Esophagus muscularis mucosa (tissue), 4 donors: ENCODE data around the gene XNDC1N. TPM values are rescaled to one million over a fixed set of nuclear protein-coding genes. Genes with fewer than 3 reads are reported as not detected.
"Not testable (repeated sequence)": the region's sequence is repeated elsewhere in the genome, so short reads cannot be mapped to it uniquely, and the experiment has no call there.

Experiments
- DNase-seq: peaks from one replicate; pipeline ENCODE4 v3.0.0-alpha.2; 2017; ENCODE audit errors: extremely low spot score
- H3K27ac ChIP-seq, 4 donors: fragments of 200-600 bp; sonication (generic); replicated peaks in 1 of 4; 1 replicate in 3 of 4; 2 replicates in 1 of 4; pipeline ENCODE4 v1.5.1; 2016 to 2019; ENCODE audit warnings: mild to moderate bottlenecking in 1 of 4
- H3K27me3 ChIP-seq, 4 donors: fragments of 200-600 bp; sonication (generic); one replicate each; pipeline versions ENCODE4 v1.5.1 to v1.6.0; 2016 to 2019
- H3K36me3 ChIP-seq, 4 donors: fragments of 200-600 bp; sonication (generic); one replicate each; pipeline ENCODE4 v1.5.1; 2016 to 2019
- H3K4me1 ChIP-seq, 4 donors: fragments of 200-600 bp; sonication (generic); one replicate each; pipeline ENCODE4 v1.5.1; 2016 to 2019
- H3K4me3 ChIP-seq, 4 donors: fragments of 200-600 bp; sonication (generic); 1 replicate in 2 of 4; 2 replicates in 2 of 4; pipeline ENCODE4 v1.5.1; 2016 to 2019; ENCODE audit warnings: mild to moderate bottlenecking in 4 of 4, moderate library complexity in 1 of 4
- H3K9me3 ChIP-seq, 4 donors: fragments of 200-600 bp; sonication (generic); 1 replicate in 3 of 4; 2 replicates in 1 of 4; pipeline ENCODE4 v1.5.1; 2016 to 2019
- EP300 ChIP-seq: sonication (generic); formaldehyde crosslinking; IDR thresholded peaks from one replicate; pipeline ENCODE4 v1.6.1; 2017; ENCODE audit warnings: antibody characterized with exemption
- POLR2A ChIP-seq: fragments of 450-650 bp; IDR thresholded peaks from one replicate; pipeline ENCODE4 v1.6.1; 2017; ENCODE audit warnings: antibody characterized with exemption, moderate library complexity, mild to moderate bottlenecking, low read depth
- POLR2AphosphoS5 ChIP-seq, 2 donors: sonication (generic); formaldehyde crosslinking; IDR thresholded peaks; one replicate each; pipeline ENCODE4 v1.6.1; 2017; ENCODE audit warnings: antibody characterized with exemption in 2 of 2
- WGBS: methylation state at CpG from one replicate; pipeline ENCODE4 v1.1.5; 2018; 5-methylcytosine and 5-hydroxymethylcytosine counted together
- intact Hi-C: fragments of 100-400 bp; cut with DNase I; formaldehyde crosslinking; loops from one replicate; pipeline ENCODE4 v1.15.1; 2023
- total RNA-seq, 4 donors: library from RNA; depleted of rRNA; stranded (reverse); fragments of >200 nt; gene quantifications; one replicate each; pipeline versions ENCODE4 v1.1.0 to v1.2.1, GENCODE V29; 2016
- TF ChIP-seq, protein P1 (sequence below), 3 experiments: fragments of 200-600 bp in 2 of 3; fragments of 450-650 bp in 1 of 3; sonication (generic) in 2 of 3; IDR thresholded peaks; one replicate each; pipeline ENCODE4 v1.5.1; 2017 to 2019; ENCODE audit warnings: antibody characterized with exemption in 3 of 3, mild to moderate bottlenecking in 2 of 3, moderate library complexity in 1 of 3

XNDC1N gene
- total RNA-seq, 4 donors from 2014 or later, result 5.6 to 10.4 (median 8.8) TPM

DNA sequence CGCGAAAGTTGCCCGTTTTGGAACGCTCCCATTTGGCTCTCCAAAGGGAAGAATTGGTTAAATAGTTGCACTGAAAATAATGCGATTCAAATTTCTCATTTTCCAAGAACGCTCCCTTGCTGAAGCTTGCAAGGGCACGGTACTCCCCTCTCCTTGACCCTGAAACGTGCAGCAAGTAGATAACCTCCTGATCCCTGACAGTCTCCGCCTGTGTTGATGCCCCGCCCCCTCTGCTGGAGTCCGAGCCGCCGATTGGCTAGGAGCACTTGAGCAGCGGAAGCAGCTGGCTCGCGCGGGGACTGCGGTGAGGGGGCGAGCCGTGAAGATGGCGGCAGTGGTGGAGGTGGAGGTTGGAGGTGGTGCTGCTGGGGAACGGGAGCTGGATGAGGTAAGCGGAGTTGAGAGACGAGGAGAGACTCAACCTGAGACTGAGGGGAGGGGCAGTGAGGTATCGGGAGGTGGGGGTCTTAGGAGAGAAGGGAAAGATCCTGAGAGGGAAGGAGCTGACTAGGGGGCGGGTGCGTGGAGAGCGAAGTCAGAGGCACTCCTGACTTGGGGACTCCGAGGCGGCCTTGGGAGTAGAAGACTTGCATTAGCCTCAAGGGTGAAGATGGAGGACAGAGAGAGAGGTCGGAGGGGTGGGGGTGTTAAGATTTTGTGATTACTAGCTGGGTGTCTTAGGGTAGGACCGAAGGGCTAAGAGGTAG, 496 bp upstream of the XNDC1N start, which contains the start of gene RNF121:
TSS of gene RNF121 (plus strand) at position 310 of the 707 bp plus-strand sequence. CDS start at position 326, 16 bp downstream.
- no peaks in the 10 kb centered on the region for H3K9me3 ChIP-seq
- WGBS, result under 1% methylated on average over 31 of the region's 32 CpGs
- H3K27ac ChIP-seq, result peak within 1 kb of the TSS; percentile 80 to 88 (median 87)
- TF ChIP-seq, protein P1, sequence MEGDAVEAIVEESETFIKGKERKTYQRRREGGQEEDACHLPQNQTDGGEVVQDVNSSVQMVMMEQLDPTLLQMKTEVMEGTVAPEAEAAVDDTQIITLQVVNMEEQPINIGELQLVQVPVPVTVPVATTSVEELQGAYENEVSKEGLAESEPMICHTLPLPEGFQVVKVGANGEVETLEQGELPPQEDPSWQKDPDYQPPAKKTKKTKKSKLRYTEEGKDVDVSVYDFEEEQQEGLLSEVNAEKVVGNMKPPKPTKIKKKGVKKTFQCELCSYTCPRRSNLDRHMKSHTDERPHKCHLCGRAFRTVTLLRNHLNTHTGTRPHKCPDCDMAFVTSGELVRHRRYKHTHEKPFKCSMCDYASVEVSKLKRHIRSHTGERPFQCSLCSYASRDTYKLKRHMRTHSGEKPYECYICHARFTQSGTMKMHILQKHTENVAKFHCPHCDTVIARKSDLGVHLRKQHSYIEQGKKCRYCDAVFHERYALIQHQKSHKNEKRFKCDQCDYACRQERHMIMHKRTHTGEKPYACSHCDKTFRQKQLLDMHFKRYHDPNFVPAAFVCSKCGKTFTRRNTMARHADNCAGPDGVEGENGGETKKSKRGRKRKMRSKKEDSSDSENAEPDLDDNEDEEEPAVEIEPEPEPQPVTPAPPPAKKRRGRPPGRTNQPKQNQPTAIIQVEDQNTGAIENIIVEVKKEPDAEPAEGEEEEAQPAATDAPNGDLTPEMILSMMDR (IDR thresholded peaks at IDR 0.05), result no peak
- TF ChIP-seq POLR2AphosphoS5 (IDR thresholded peaks at IDR 0.05), result peak; percentile 66 to 81
- no peak for TF ChIP-seq POLR2A
- peaks cover 0 to 9% (median 4%) of the 10 kb centered on the region in 4 donors for H3K36me3 ChIP-seq
- DNase-seq, result peak; percentile 99
- peaks cover 32 to 62% (median 47%) of the 10 kb centered on the region in 4 donors for H3K4me1 ChIP-seq
- peak within 1 kb of the TSS; percentile 76 to 91 (median 85) for H3K4me3 ChIP-seq
- H3K27me3 ChIP-seq, result no peaks in the 10 kb centered on the region
- intact Hi-C loops, result no loop called here

DNA sequence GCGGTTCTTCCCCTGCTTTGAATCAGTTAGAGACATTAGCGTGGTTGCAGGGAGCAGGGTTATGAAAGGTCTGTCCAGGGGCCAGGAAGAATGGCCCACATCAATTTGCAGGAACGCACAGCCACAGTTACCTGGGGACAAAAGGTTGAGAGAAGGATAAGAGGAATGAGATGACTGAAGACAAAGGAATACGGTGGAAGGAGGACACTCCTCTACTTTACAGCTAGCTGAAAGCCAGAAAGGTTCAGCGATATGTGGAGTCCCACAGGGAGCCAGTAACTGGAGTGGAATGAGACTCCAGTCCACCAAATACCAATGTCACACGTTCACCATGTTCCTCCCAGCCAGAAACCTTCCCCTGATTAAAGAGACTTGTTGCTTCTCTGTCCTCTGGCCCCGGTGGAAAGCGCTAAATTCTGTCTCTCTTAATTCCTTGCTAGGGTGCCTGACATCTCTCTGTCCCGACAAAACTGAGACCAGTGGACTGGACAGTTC, 10.7 kb downstream of the XNDC1N start:
- WGBS, result 91% methylated on average over 9 of the region's 9 CpGs
- no peak for DNase-seq

DNA sequence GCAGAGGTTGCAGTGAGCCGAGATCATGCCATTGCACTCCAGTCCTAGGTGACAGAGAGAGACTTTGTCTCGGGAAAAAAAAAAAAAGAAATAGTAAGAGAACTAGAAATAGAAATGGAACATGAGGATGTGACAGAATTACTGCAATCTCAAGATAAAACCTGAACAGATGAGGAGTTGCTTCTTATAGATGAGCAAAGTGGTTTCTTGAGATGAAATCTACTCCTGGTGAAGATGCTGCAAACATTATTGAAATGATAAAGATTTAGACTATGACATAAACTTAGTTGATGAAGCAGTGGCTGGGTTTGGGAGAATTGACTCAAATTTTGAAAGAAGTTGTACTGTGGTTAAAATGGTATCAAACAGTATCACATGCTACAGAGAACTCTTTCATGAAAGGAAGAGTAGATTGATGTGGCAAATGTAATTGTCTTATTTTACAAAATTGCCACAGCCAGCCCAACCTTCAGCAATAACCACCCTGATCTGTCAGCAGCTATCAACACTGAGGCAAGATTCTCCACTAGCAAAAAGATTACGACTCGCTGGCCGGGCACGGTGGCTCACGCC, 13.7 kb downstream of the XNDC1N start:
- no peaks in the 10 kb centered on the region for H3K27me3 ChIP-seq
- no peak overlapping the region for H3K27ac ChIP-seq
- no peaks in the 10 kb centered on the region for H3K4me1 ChIP-seq
- H3K36me3 ChIP-seq, result peaks cover 30 to 84% (median 65%) of the 10 kb centered on the region in 4 donors
- WGBS, result 94% methylated on average over 7 of the region's 7 CpGs
- intact Hi-C loops, result no loop called here
- TF ChIP-seq, protein P1 (IDR thresholded peaks at IDR 0.05), result no peak
- TF ChIP-seq POLR2AphosphoS5 (IDR thresholded peaks at IDR 0.05) (no peak), POLR2A (no peak), EP300 (no peak)
- no peaks in the 10 kb centered on the region for H3K9me3 ChIP-seq
- no peak for DNase-seq
- H3K4me3 ChIP-seq, result no peak overlapping the region

More for the DNA sequence above, 10.7 kb downstream of the XNDC1N start:
- peaks cover 30 to 67% (median 55%) of the 10 kb centered on the region in 4 donors for H3K36me3 ChIP-seq
- no peak for TF ChIP-seq POLR2AphosphoS5 (IDR thresholded peaks at IDR 0.05)
- TF ChIP-seq, protein P1 (IDR thresholded peaks at IDR 0.05), result no peak
- no peak for TF ChIP-seq POLR2A
- no peak for TF ChIP-seq EP300
- H3K9me3 ChIP-seq, result no peaks in the 10 kb centered on the region
- no peak overlapping the region for H3K27ac ChIP-seq
- H3K4me3 ChIP-seq, result no peak overlapping the region
- no peaks in the 10 kb centered on the region for H3K27me3 ChIP-seq
- no peaks in the 10 kb centered on the region for H3K4me1 ChIP-seq
- intact Hi-C loops, result no loop called here

DNA sequence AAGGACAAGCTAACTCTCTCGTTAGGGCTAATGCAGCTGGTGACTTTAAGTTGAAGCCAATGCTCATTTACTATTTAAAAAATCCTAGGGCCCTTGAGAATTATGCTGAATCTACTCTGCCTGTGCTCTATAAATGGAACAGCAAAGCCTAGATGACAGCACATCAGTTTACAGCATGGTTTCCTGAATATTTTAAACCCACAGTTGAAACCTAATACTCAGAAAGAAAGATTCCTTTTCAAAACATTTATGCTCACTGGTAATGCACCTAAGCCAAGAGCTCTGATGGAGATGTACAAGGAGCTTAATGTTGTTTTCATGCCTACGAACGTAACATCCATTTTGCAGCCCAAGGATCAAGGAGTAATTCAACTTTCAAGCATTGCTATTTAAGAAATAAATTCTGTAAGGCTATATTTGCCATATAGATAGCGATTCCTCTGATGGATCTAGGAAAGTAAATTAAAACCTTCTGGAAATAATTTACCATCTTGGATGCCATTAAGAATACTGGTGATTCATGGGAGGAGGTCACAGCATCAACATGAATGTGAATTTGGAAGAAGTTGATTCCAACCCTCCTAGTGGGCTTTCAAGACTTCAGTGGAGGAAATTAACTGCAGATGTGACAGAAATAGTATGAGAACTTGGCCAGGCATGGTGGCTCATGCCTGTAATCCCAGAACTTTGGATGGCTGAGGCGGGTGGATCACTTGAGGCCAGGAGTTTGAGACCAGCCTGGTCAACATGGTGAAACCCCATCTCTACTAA, 14.5 kb downstream of the XNDC1N start:
- Histone ChIP-seq H3K4me1 (no peaks in the 10 kb centered on the region), H3K36me3 (peaks cover 30 to 83% (median 65%) of the 10 kb centered on the region in 4 donors), H3K27ac (no peak overlapping the region), H3K27me3 (no peaks in the 10 kb centered on the region), H3K4me3 (no peak overlapping the region), H3K9me3 (no peaks in the 10 kb centered on the region)
- intact Hi-C loops, result no loop called here
- WGBS, result 82% methylated on average over 5 of the region's 5 CpGs
- DNase-seq, result no peak
- TF ChIP-seq POLR2A, result no peak
- TF ChIP-seq, protein P1 (IDR thresholded peaks at IDR 0.05), result no peak
- no peak for TF ChIP-seq EP300
- no peak for TF ChIP-seq POLR2AphosphoS5 (IDR thresholded peaks at IDR 0.05)

DNA sequence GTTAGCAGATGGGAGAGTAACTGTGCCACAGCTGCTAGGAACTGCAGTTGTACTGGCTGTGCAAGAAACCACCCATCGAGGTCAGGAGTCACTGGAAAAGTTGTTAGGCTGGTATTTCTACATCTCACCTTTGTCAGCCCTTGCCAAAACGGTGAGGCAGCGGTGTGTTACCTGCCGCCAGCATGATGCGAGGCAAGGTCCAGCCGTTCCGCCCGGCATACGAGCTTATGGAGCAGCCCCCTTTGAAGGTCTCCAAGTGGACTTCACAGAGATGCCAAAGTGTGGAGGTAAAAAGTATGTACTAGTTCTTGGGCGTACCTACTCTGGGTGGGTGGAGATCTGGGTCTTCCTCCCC, 16.4 kb downstream of the XNDC1N start:
- H3K4me3 ChIP-seq, H3K9me3 ChIP-seq, H3K4me1 ChIP-seq, DNase-seq, H3K27ac ChIP-seq, intact Hi-C loops, H3K27me3 ChIP-seq: not testable (repeated sequence)
- H3K36me3 ChIP-seq, result peaks cover 25 to 69% (median 50%) of the 10 kb centered on the region in 4 donors
- 96% methylated on average over 10 of the region's 10 CpGs for WGBS

DNA sequence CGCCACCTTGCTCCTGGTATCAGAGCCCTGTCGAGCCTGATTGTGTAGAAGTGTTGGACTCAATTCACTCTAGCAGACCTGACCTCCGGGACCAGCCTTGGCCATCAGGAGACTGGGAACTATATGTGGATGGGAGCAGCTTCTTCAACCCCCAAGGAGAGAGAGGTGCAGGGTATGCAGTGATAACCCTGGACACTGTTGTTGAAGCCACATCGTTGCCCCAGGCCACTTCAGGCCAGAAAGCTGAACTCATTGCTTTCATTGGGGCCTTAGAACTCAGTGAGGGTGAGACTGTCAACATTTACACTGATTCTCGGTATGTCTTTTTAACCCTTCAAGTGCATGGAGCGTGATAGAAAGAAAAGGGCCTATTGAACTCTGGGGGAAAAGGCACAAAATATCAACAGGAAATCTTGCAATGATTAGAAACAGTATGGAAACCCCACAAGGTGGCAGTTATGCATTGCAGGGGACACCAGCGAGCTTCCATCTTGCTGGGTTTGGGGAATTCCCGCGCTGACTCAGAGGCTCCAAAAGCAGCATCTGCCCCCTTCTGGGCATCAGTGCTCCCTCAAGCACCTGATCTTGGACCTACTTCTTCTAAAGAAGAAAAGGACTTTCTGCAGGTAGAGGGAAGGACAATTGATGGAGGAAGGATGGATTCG, 16.9 kb downstream of the XNDC1N start:
- H3K4me3 ChIP-seq, H3K27ac ChIP-seq, H3K9me3 ChIP-seq, DNase-seq, H3K4me1 ChIP-seq, H3K27me3 ChIP-seq, intact Hi-C loops: not testable (repeated sequence)
- H3K36me3 ChIP-seq, result peaks cover 25 to 65% (median 49%) of the 10 kb centered on the region in 4 donors
- 88% methylated on average over 10 of the region's 10 CpGs for WGBS

DNA sequence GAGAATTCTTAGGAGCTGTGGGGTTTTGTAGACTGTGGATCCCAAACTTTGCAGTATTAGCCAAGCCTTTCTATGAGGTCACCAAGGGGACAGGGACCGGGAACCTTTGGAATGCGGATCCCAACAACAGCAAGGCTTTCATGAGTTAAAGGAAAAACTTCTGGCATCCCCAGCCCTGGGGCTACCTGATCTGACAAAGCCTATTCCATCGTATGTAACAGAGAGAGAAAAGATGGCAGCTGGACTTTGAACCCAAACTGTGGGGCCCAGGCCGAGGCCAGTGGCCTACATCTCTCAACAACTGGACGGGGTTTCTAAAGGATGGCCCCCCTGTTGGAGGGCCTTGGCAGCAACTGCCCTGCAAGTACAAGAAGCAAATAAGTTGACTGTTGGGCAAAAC, 17.6 kb downstream of the XNDC1N start:
- H3K27me3 ChIP-seq, H3K27ac ChIP-seq, H3K4me1 ChIP-seq, H3K4me3 ChIP-seq, DNase-seq, intact Hi-C loops, H3K9me3 ChIP-seq: not testable (repeated sequence)
- 94% methylated on average over 5 of the region's 5 CpGs for WGBS
- peaks cover 23 to 60% (median 43%) of the 10 kb centered on the region in 4 donors for H3K36me3 ChIP-seq
